KG1 (cell line): ENCODE data around the gene TREML4.

Source experiments
- DNase-seq: peaks from one replicate; lab custom pipeline; 2025; lab: John Stamatoyannopoulos, UW

TREML4 gene

GRCh38 chr6:41286544-41287346 lies 58.6 kb downstream of the TREML4 start, which contains the start of gene TREM1:
Gene TREM1 (minus strand): TSS chr6:41286682. CDS start chr6:41286655, 27 bp downstream.
- no peak for DNase-seq

GRCh38 chr6:41288030-41288753 lies 60.0 kb downstream of the TREML4 start:
- no peak for DNase-seq
